ENCODE measurements around the gene G6PD.
"Not testable (repeated sequence)": the region's sequence is repeated elsewhere in the genome, so short reads cannot be mapped to it uniquely, and the experiment has no call there.

G6PD gene

DNA sequence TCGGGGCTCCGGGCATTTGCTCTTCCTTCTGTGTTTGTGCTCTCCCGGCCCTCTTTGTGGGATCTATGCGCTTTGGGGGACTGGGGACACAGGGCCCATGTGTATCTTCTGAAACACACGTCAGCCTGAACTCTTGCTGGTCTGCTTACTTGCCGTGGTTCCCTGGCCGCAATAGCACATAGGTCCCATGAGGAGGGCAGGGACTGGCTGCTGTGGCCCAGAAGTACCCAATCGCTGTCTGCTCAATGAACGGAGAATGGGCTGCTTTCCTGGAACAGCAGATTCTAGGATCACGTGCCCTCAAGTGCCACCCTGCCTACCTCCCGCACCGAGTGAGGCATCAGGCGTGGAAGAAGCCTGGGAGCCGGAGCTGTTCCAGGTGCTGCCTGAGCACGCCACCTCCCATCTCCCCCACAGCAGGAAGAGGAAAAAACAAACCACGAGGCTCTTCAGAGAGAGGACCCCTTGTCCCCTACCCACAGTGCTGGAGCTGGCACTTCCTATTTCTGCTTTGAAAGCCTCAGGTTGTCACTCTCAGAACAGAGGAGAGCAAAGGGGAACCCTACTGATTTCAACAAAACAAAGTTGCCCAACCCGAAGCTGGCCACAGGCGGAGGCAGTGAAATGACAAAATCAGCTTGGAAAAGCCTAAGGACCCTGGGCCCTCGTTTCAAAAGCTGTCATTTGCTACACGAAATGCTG is 3.8 kb downstream of the G6PD start:
- no peak for DNase-seq

- DNase-seq, result no peak
These were observed 4.5 kb downstream of the G6PD start for GRCh38 chrX:154541896-154542722.

GRCh38 chrX:154541589-154541895 is 5.1 kb downstream of the G6PD start:
- no peak for DNase-seq

DNA sequence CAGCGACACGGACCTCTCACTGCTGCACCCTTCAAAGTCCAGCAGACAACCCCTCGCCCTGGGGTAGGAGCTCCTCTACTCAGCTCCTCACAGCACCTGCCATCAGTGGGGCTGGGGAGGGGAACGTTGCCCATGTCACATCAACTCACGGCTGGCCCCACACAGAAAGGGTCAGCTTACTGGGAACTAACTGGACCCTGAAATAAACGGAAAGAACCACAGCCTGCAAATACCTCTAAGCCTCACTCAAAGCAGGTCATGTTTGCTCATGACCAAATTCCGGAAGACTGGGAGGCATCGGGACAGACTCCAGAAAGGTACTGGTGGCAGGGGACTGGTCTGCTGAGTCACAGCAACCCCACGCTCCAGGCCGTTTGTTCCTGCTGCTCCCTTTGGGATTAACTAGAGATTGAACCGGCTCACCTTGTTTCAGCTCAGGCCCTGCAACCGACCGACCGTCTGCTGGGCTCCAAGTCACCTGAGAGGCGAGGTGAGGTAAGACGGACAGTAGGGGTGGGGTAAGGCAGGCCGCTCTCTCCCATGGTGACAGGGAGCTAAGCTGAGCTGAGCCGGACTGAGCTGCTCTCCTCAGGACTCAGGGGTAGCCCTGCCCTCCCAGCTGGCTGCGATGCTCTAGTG is 5.6 kb downstream of the G6PD start:
- DNase-seq, result no peak

- DNase-seq, result not testable (repeated sequence)
These were observed 6.3 kb downstream of the G6PD start for GRCh38 chrX:154540365-154540764.

DNA sequence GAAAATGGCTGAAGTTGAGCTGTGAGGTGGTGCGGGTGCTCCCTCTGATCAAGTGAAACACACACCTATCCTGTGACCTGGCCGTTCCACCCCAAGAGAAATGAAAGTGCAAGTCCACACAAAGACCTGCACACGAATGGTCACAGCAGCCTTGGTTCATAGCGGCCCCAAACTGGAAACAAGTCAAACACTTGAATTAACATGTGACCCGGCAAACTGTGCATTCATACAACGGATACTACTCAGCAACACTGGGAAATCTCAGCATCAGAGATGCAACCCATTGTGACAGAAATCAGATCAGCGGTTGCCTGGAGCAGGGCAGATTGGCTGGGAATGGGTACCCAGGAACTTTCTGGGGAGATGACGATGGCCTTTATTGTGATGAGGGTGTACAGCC is 7.6 kb downstream of the G6PD start:
- no peak for DNase-seq

DNA sequence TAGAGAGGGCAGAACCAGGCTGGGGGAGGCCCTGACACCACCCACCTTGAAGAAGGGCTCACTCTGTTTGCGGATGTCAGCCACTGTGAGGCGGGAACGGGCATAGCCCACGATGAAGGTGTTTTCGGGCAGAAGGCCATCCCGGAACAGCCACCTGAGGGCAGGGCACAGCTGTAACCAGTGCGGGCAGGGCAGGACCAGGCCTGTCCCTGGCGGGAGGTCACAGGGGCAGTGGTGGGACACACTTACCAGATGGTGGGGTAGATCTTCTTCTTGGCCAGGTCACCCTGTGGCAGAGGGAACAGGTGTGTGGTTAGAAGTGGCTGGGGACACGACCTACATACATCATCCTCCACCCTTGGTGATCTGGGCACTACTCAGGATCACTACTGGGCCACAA is 10.8 kb downstream of the G6PD start:
- no peak for DNase-seq

DNA sequence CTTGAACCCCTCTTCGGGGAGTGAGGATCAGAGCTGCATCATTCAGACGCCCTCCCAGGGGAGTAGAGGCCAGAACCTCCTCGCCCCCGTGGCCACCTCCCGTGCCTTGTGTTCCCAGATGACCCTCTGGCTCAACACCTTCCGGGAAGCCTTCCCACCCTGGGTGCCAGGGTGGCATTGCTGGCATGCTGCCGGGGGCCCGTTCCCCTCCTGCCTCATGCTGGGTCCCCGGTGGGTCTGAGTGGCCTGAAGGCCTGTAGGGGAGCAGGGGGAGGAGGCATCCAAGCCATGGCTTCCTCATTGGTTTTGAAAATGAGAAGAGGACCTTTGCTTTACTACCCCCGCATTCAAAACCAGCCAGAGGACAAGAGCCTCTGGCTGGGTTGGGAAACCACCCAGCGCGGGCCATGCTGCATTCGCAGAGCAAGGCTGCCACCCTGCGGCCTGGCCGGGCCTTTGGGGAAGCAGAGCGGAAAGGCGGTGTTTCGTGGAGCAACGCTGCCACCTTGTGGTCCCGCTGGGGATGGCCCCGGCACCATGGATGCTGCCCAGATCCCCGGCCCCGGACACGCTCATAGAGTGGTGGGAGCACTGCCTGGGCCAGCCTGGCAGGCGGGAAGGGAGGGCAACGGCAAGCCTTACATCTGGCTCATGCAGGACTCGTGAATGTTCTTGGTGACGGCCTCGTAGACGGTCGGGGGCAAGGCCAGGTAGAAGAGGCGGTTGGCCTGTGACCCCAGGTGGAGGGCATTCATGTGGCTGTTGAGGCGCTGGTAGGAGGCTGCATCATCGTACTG is 11.9 kb downstream of the G6PD start:
- DNase-seq, result peak; percentile 47 to 79

GRCh38 chrX:154532690-154533089 is 14.0 kb downstream of the G6PD start:
- DNase-seq, result no peak

DNA sequence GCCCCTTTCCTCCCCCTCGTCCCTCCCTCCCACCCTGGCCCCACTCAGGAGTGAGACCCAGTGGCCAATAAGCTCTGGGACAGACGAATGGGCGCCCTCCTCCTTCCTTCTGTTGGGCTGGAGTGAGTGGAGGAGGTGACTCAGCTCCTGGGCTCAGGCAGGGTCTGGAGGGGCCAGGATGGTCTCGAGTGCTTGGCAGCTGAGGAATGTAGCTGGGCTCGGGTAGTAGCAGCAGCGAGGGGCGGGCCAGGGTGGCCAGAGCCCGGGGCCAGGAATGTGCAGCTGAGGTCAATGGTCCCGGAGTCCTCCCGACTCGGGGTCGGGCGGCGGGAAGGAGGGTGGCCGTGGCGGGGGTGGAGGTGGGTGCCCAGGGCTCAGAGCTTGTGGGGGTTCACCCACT is 15.0 kb downstream of the G6PD start:
- DNase-seq, result no peak

GRCh38 chrX:154530286-154530685 is 16.4 kb downstream of the G6PD start:
- DNase-seq, result no peak

DNA sequence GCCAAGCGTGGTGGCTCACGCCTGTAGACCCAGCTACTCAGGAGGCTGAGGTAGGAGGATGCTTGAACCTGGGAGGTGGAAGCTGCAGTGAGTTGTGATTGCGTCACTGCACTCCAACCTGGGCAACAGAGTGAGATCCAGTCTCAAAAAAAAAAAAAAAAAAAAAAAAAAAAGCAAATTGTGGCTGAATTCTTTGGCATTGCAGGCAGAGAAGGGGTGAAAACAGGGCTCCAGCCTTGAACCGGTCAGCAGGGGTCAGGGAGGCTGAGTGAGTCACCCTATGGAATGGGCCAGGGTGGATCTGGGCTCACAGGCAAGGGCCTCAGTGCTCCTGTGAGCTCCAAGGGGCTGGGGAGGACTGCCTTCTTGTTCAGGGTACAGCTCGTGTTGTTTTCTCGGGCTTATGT is 17.4 kb downstream of the G6PD start:
- DNase-seq, result no peak

- peak; percentile 45 to 73 for DNase-seq
These were observed 19.6 kb downstream of the G6PD start for GRCh38 chrX:154526901-154527675.

DNA sequence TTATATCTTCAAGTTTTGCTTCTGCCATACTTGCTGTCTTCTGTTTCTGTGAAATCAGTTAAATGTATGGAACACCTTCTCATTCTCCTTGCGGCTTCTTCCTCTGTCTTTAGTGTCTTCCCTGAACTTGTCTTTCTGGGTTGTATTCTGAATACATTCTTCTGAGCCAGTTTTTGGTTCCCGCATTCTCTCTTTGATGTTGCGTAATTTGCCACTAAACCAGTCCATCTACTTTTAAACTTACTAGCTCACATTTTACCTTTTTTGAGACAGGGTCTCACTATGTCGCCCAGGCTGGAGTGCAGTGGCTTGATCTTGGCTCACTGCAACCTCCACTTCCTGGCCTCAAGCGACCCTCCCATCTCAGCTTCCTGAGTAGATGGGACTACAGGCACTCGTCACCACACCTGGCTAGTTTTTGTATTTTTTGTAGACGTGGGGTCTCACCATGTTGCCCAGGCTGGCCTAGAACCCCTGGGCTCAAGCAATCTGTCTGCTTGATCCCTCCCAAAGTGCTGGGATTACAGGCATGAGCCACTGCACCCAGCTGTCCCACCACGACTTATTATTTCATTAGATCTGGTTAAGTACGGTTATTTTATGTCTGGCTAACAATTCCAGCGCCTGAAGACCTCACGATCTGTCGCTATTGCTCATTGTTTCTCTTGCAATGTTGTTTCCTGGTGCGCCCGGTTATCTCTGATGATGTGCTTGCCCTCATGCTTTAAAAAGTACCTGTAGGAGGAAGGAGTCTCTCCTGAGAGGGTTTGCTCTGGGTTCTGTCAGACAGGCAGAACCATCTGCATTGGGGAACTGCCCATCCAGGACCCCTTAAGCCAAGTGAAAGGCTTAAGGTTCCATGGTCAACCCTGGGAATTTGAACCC is 20.8 kb downstream of the G6PD start:
- no peak for DNase-seq

DNA sequence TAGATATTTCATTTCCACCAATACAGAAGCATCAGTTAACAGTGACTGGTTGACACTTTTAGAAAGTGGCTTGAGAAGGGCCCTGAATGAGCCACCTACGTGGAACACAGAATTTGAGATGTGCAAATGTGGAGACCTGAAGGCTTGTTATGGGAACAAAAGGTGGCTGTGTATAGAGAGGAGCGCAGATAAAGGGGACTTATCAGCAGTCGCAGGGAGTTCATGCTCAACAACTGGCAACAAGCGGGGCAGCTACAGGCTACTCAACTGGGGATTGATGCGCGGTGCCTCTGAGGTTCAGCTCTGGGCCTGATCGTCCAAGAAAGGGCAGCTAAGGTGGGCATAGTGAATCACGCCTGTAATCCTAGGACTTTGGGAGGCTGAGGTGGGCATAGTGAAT is 27.3 kb downstream of the G6PD start:
- DNase-seq, result no peak

DNA sequence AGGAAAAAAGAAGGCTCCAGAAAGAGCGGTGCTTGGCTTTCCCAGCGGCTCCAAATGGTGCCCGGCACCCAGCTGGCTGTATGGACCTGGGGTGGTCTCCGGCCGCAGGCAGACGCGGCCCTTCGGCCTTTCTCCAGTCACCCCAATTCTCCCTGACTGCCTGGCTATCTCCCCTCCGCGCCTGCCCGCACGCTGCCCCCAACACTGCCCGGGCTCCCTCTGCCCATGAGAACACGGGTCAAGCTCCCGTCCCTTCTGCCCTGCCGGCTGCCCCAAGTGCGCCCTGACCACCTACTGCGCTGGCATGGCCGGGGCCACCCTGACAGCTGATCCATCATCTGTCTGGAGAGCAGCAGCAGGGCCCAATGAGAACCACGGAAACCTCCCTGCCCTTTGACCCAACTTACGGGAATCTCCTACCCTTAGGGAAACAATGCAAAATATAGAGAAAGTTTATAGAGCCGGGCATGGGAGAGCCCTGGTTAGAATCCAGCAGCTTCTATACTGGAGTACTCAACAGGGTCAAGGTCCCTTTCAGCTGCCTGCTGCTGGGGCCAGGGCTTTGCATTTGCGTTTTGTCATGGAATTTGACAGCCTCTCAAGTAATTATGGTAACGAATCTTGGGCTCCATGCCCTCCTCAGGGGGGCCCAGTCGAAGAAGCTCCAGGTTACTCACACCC is 29.4 kb downstream of the G6PD start:
- no peak for DNase-seq

GRCh38 chrX:154516656-154517100 is 30.0 kb downstream of the G6PD start:
- no peak for DNase-seq

- peak; percentile 87 to 91 for DNase-seq
These were observed 30.5 kb downstream of the G6PD start, which contains the start of gene FAM3A for GRCh38 chrX:154515966-154516655. TSS of gene FAM3A (minus strand) at chrX:154516232. CDS start at chrX:154515772, 460 bp downstream.

DNA sequence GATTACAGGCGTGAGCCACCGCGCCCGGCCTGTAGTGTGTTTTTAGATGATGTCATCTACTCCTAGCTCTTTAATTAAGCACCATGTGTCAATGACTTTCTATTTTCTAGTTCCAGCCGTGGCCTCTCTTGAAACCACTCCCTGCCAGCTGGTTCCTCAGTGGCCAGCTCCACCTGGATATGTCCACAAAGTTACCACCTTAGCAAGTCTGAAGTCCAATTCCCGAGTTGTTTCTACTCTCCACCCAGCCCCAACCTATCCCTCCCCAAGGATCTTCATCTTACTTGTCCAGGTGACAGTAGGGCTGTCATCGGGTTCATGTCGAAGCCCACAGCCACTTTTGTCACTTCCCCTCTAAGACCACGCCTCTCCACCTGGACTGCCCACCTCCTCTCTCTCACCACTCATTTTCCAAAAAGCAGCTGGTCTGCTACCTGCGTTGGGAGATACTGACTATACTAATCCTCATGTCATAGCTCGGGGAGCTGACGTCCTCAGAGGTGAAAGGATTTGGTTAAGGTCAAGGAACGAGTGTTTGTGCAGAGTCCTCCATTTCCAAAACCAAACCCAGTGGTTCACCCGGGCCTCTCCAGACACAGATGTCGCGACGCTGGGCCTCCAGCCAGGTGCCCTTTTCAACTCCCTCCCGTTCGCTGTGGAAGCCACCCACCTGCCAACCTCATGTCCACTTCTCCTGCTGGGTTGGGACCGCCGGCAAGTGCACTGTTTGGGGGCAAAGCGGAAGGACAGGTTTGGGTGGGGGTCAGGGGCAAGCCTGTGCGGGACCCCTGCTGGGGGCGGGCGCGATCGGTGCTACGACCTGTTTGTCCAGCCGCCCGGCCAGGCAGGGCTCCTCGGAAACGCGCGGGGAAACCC is 31.3 kb downstream of the G6PD start:
- DNase-seq, result peak in 1 of 2 experiments; percentile 54

Data from NCI-H524 (cell line).